Tongue (tissue), 2 donors: ENCODE results near the gene C6orf132. TPM values are rescaled to one million over a fixed set of nuclear protein-coding genes. Genes with fewer than 3 reads are reported as not detected.

Source experiments
- DNase-seq: peaks from one replicate; pipeline ENCODE4 v3.0.0-alpha.2; 2015
- total RNA-seq: library from RNA; depleted of rRNA; stranded (reverse); fragments of >200 nt; gene quantifications from one replicate; pipeline ENCODE4 v1.2.3, GENCODE V29; 2014

C6orf132 gene
- total RNA-seq, 1 donor from 2014 or later = 8.5 TPM

DNA sequence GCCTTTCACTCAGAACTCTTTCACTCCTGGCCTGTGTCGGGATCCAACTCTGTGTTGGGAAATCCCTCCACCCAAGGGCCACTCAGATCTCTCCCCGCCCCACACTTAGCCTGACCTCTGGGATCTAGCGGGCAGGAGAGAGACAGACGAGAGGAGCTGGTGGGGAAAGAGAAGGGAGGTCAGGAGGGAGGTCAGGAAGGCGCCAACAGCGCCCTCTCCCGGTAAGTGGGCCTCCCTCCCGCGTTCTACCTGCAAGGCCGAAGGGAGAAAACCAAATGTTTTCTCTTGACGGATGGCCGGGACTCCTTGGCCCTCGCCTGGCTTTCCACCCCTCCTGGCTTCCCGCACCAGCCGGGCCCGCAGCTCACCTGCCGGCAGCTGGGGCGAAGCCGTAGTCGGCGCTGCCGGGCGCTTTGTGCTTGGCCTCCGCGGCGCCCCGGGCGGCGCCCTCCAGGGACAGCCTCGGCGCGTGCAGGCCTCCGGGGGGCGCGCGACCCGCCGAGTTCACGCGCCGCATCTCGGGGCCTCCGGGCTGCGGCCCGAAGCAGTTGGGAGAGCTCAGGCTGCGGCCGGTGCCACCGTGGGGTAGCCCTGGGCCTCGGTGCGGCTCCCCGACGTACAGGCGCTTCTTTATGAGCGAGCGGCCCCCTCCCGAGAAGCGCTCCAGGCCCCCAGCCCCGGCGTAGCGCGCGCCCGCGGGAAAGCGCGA lies 38.2 kb downstream of the C6orf132 start:
- peak; percentile 72 for DNase-seq

- DNase-seq = no peak
Observed at GRCh38 chr6:42103753-42104094, 38.7 kb downstream of the C6orf132 start.

- DNase-seq = no peak
Observed at GRCh38 chr6:42103216-42103615, 39.2 kb downstream of the C6orf132 start.

- DNase-seq = no peak
Observed at GRCh38 chr6:42101186-42101657, 41.2 kb downstream of the C6orf132 start.

GRCh38 chr6:42100029-42100901 lies 42.2 kb downstream of the C6orf132 start:
- no peak for DNase-seq

DNA sequence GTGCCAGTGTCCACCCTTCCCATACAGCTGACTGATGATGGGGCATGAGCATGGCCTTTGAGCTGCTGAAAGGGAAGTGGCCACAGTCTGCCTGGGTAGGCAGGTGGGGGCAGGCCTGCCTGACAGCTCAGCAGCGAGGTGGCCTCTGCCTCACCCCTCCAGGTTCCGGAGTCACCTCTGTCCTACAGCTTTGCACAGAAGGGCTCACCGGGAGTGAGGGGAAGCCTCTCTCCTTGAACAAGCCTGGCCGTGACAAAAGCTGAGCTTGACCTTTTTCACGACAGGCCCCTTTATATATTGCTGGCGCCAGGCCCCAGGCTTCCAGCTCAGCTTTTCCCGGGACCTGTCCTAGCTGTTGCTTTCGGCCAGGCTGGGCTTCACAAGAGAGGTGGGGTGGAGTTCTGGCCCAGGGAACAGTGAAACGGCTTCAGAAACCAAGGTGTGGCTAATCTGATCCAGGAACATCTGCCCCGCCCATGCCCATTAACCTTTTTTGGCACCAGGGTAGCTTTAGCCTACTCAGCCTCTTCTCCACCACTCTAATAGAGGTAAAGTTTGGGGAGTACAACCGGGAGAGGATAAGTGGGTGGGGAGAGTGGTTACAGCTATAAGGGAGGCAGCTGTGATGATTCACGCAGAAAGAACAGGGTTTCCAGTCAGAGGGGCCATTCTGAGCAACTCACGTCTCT lies 42.9 kb downstream of the C6orf132 start:
- no peak for DNase-seq

DNA sequence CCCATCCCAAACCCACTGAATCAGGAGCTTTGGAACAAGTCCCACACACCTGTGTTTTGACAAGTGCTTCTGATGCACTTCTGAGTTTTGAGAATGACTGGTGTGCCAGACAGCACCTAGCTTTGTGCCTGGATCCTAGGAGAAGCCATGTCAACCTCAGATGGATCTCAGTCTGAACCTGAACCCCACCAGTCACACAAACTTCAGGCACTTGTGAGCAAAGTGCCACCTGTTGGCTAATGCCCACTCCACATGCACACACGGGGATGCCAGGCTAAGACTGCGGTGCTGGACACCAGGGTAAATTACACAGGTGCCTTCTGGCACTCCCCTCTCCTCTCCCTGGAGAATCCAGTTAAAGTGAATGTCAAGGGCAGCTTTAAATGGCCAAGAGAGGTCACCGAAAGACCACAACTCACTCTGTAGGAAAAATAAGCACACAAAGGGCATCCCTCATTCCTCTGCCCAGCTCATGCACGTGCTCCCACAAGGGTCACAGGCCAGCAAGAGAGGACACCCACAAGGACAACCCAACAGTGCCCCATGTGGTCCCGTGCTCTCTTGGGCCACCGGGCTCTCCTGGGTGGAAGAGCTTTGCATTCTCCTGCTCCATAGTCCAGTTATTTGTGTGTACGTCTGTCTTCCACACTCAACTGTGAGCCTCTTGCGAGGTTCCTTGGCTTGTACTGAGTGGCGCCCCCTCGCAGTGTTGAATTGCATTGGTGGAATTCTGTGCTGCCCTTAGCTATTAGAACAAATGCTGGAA lies 46.5 kb downstream of the C6orf132 start:
- DNase-seq = no peak

DNA sequence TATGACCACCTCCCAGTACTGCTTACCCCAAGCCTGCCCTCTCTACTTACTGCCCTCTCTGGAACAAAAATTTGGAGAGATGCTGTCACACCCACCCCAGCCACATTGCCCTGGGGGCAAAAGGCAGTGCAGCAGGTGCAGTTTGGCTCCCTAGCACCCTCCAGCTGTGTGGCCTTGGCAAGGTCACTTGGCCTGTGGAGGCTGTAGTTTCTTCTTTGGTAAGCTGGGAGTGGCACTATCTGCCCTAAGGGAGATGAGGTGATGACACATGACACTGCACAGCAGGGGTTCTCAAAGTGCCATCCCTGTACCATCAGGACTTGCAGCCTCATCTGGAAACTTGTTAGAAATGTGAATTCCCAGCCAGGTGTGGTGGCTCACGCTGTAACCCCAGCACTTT lies 47.3 kb downstream of the C6orf132 start:
- DNase-seq = no peak

DNA sequence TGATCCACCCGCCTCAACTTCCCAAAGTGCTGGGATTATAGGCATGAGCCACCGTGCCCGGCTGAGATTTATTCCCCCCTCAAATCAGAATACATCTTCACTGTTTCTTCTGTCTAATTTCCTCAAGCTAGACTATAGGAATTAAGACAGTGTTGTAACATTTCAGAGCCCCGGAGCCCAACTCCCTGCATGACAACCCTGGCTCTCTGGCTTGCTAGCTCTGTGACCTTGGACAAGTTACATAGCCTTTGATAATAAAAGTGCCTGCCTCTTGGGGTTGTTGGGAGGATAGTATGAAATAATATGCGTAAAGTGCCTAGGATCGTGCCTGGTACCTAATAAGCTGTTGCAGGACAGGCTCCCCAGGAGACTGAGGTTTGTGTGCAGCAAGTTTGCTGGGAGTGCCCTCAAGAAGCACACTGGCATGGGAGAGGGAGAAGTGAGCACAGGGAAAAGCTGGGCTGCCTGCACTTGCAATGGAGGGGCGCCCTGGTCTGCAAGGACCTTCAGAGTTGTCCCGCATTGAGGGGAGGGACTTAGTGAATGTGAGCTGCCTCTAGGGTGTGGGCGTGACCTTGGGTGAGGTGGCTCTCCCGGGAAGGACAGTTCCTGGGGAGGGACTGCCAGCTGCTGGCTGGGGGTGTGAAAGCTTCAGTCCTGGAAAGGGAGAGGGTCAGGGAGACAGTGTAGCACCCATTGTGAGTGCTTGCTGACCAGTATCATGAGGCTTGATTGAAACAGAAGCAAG lies 48.7 kb downstream of the C6orf132 start:
- DNase-seq = no peak

GRCh38 chr6:42091718-42092023 lies 50.7 kb downstream of the C6orf132 start:
- no peak for DNase-seq

- no peak for DNase-seq
Observed at GRCh38 chr6:42090819-42091717, 51.4 kb downstream of the C6orf132 start.

GRCh38 chr6:42088101-42088591 lies 54.3 kb downstream of the C6orf132 start:
- no peak for DNase-seq

GRCh38 chr6:42086046-42087035 lies 56.1 kb downstream of the C6orf132 start:
- DNase-seq = no peak

DNA sequence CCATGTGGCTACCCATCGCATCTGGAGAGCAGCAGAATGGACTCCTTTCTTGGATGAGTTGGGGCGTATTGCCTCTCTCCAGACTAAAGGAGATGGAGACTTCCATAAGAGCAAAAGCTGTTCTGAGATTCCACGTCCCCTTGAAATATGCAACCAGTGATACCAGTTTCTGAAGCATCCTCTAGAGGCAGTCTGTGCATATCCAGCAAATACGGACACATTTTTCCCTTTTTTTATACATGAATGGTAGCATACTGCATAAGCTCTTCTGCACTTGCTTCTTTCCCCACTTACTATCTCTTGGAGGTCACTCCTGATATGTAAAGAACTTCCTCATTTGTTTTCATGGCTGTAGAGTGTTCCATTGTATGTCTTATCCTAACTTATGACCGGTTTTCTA lies 57.5 kb downstream of the C6orf132 start:
- DNase-seq = no peak

GRCh38 chr6:42083530-42083929 lies 58.9 kb downstream of the C6orf132 start:
- no peak for DNase-seq

- DNase-seq = peak; percentile 24
Observed at GRCh38 chr6:42079941-42080464, 62.4 kb downstream of the C6orf132 start.

DNA sequence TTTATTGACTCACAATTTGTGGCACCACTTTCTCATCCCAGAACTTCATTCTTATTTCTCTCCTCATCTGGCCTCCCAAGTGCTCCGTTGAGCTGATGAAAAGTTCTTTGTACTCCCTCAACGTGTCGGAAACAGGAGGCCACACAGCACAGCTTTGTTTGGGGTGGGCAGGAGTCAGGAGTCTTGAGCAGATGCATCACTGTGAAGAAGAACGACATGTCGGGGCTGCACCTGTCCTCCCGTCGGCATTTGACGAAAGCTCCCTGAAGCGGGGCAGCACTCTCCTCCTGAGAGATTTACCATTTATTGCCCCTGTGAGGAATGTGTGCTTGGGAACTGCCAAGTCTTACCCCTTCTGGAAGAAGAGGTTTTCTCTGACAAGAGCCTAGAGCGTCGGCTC lies 64.0 kb downstream of the C6orf132 start:
- peak; percentile 28 for DNase-seq

GRCh38 chr6:42075159-42075838 lies 67.1 kb downstream of the C6orf132 start:
- peak; percentile 89 for DNase-seq
